ENCODE measurements around the gene LRP5.
"Not testable (repeated sequence)": the region's sequence is repeated elsewhere in the genome, so short reads cannot be mapped to it uniquely, and the experiment has no call there.

GRCh38 chr11:68475626-68476025 lies 163.2 kb downstream of the LRP5 start:
- TF ChIP-seq CTCF (conservative IDR thresholded peaks at IDR 0.05); EZH2 (IDR thresholded peaks at IDR 0.05; ENCODE audit: low read depth): not testable (repeated sequence)
